GM21526 (cell line): Measurements from ENCODE around the gene APOBEC4.
"Not testable (repeated sequence)": the region's sequence is repeated elsewhere in the genome, so short reads cannot be mapped to it uniquely, and the experiment has no call there.

Source experiments
- ATAC-seq: cut with Tn5 transposase; IDR thresholded peaks from one replicate; pipeline ENCODE4 v1.9.1; 2021; ENCODE audit warnings: moderate library complexity; ENCODE audit not compliant: unreplicated experiment, low FRiP score

Gene APOBEC4

DNA sequence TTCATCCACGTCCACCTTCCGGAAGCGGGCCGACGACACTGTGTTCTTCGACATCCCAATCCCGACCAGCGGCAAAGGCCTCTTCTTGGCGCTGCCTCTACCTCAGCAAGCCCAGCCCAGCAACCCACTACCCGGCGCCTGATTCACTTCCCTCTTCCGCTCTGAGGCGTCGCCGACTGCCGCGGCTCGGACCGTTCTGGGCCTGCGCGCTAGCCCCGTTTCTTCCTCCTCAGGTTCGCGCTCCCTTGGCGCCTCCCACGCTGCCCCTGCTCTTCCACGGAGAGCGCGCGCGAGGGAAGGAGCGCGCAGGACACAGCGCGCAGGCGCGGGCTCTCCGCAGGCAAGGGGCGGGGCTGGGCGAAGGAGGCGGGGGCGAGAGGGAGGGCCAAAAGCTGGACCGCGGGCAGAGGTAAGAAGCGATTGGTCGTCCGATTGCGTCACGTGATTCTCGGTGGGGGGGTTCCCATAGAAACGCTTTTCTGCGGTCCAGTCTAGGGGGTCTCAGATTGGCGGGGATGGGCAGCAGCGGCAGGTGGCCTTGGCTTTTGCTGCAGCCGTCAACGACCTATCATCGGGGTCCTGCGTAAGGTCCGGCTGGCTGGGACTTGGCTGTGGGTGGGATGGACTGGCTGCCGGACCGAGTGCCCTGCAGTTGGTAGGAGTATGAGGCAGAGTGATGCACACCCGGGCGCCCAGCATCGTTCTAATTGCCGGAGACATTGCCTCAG, 17.3 kb downstream of the APOBEC4 start, which contains the start of gene ARPC5:
ARPC5 (minus strand) TSS at position 178 of the 728 bp plus-strand sequence; CDS start at position 54, 124 bp downstream.
- peak; percentile 87 for ATAC-seq

DNA sequence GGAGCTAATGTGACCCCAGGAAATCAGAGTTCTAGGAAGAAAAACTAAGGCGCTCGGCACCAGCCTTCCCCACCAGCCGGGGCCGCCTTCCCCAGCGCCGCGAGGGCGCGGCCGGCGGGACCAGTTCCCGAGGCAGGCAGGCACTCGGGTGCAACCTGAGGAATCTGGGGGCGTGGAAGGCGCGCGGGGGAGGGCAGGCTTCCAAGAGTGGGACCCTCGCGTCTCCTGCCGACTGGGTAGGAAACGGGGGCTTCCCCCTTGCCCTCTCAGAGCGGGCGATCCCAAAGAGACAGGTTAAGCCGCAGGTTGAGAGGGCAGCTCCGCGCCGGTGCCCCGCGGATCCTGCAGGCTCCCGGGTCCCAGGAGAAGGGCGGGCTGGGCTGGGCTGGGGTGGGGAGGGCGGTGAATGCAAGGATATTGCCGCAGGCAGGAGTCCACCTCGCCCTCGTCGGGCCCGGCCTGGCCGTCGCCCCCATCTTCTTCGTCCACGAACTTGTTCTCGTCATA, 18.0 kb downstream of the APOBEC4 start:
- ATAC-seq = no peak

DNA sequence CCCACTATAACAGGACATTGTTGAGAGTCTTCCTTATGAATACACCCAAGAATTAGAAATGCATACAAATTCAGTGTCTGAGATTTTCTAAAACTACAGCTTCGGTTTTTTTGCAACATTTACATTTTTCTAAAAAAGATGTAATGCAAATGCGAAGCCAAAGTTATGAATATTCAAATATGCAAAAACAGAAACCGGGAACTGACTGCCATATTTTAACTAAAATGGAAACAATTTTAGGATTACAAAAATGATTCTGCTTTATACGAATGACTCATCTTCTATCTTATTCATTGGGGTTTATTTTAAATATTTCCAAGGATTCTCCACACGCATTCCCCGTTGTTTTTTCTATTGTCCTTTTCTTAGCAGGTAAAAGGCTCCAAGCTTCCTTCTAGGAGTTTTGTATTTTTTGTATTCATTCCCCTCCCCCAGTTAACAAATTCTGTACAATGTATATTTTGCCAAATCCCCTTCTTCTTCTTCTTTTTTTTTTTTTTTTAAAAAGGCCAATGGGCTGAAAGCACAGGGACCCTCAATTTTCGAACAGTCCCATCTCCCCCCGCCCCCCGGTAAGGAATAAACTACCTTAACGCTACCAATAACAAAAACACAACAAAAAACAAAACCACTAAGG, 18.6 kb downstream of the APOBEC4 start:
- ATAC-seq = no peak

DNA sequence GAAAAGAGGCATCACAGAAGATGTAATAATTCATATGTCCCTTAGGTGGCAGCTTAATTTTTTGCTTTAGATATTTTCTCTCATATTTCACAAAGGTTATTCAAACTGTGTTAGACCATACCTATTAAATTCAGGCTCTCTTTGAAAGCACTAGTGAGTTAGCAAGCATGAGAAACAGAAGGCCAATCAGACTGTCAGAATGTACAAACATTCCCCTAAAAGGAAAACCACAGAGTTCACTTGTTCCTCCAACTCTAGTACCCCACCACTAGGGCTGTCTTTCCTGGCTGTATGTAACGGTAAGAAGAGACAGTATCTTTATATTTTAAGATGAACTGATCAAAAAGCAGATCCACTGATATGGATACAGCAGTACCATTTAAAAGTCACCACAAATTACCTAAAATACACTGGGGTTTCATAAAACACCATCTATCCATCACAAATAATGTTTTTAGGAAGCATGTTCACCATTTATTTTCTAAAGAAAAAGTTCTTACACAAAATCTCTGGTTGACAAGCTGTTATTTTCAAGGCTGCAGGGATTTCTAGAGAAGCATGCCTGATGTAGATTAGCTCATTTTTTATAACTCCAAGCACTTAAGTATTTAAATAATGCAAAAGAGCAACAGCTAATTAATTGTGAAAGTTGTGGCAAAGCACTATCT, 19.3 kb downstream of the APOBEC4 start:
- peak; percentile 42 for ATAC-seq

DNA sequence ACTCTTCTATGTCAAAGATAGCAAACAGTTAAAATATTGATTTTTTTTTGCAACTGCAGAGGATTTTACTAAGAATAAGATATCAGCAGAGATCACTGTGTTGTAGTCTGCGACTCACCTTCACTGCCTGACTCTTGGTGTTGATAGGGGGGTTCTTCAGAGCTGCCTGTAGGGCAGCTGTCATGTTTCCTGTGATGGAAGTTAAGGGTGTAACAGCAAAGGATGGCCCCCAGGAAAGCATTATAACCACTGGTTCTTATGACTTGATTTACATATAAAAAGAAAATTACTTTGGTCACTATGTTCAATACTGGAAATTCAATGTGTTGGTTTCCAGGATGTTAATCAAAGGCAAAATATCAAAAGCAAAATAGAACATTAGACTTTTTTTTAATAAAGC, 20.2 kb downstream of the APOBEC4 start:
- no peak for ATAC-seq

DNA sequence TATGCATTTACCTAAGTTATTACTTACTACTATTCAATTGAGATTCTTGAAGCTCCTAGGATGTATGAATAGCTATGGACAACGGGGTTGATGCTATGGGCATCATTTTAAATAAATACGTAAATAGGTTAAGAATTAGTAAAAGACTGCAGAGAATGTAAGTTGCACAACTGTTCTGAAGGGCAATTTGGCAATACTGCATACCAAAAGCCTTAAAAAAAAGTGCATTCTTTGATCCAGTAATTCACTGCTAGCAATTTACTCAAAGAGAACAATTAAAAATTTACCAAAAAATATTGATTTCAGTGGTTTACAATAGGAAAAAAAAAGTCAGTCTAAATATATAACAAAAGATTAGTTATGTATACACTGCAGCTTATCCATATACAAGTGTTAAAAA, 21.0 kb downstream of the APOBEC4 start:
- no peak for ATAC-seq

DNA sequence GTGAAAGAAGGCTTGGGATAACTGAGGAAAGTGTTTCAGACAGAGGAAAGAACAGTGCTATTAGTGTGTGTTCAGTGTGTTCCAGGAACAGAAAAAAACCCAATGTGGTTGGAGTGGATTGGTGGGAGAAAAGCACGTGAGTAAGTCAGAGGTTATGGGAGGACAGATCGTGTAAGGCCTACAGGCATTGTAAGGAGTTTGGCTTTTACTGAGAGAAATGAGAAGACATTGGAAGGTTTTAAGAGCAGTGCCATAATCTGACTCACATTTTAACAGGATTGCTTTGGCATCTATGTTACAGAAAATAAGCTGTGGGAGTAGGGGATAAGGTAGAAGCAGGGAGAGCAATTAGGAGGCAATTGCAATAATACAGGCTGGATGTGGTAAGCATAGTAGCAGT, 22.4 kb downstream of the APOBEC4 start:
- ATAC-seq = no peak

DNA sequence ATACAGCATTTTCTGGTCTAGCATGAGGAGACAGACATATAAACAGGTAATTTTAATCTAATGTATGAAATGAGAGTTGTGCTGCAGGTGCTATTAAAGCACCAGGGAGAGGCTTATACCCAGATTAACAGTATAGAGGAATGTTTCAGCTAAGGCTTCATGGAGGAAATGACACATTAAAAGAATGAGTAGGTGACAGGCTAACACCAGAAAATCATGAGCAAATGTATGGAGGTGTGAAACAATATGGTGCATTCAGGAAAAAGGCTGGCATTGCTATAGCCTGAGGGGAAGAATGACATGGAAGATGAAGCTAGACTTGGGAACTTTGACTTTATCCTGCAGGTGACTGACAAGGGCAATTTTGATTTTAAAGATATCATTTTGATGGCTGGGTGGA, 24.6 kb downstream of the APOBEC4 start:
- ATAC-seq = no peak

DNA sequence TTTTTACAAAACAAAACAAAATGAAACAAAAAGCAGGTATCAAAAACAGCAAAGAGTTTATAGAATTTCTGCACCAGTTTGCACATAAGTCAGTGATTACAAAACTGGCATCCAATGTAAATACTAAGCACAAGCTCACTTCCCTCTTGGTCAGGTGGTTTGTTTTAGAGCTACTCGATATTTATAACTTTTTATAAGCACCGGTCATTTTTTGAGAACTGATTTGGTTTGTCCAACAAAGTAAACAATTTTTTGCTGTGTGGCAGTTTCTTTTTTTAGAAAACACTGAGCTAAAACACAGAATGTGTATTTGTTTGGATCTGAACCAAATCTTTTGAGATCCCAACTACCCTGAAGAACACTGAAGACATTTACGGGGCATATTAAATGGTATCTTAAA, 26.9 kb downstream of the APOBEC4 start:
- ATAC-seq = not testable (repeated sequence)

DNA sequence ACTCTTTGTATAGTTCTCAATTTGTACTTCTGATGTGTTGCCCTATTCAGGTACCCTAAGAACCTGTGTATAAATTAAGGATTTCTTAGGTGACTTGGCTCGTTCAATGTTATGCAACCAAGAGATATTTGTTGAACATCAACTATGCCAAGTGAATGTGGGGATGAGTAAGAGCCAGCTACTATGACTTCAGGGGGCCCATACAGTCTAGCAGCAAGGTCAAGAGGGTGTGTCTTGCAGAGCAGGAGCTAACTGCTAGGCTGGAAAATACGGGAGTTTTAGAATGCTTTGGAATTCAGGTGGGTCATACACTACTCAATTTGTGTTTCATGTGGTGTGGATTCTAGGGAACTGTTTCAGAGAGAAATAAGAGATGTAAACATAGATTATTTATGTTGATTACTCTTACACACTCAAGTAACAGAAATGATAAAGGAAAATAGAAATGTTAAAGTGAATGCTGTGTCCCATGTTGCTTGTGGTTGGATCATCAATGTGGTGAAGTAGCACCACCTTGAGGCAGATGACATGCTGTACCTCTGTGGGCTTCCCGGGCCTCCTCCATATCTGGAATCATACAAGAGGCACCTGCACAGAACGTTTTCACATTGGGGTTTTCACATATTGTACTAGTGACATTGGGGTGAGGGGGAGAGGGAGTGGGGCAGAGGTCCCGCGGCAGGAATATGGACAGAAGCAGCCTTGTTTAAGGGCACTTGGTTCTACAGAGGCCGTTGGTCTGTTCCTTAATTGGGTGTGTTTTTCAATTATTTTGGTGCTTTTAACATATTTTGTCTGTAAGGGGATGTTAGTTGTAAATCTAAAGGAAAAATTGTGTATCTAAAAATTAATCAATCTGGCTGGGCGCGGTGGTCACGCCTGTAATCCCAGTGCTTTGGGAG, 30.0 kb downstream of the APOBEC4 start:
- ATAC-seq = peak; percentile 63

DNA sequence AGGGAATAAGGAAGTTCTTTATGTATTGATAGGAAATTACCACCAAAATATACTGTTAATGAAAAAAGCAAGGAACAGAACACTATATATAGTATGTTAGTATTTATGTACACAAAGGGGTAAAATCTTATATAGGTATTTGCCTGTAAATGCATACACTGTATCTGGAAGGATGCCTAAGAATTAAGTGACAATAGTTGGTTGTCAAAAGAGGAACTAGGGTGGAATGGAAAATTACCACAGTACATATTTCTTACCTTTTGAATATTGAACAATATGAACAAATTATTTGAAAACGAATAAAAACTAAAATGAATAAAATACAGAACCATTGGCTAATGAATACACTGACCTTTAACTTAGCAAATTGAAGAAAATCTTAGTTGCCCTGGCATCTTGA, 31.1 kb downstream of the APOBEC4 start:
- no peak for ATAC-seq

DNA sequence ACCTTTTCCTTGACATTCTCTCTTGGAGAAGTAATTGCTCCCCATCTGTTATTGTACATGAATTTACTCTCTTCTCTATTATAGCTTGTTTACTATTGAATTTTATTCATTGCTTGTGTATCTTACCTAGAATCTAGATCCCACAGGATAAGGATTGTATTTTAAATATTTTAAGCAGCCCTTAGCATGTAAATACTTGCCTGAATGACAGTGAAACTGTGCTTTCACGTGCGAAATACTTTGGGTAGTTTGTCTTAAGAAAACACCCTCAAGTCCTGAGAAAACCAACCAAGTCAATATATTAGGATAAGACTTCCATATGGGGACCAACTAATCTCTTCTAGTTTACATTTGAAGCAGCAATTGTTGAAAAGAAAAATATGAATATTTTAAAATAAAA, 32.8 kb downstream of the APOBEC4 start:
- ATAC-seq = no peak

DNA sequence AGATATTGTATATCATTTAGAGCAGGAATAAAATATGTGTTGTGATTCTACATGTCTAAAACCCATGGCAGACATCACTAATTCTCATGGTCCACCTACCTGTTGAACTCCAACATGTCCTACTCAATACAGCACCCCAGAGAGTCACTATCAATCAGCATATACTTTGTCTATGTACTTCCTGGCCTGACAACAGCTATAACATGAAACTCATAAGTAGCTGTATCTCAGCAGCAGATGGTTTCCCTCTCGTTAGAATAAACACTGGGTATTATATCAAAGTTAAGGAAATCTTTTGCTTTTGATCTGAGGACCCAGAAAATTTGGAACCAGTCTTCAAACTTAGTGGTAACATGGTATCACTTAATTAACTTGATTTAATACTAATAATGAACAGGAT, 33.3 kb downstream of the APOBEC4 start:
- ATAC-seq = no peak

DNA sequence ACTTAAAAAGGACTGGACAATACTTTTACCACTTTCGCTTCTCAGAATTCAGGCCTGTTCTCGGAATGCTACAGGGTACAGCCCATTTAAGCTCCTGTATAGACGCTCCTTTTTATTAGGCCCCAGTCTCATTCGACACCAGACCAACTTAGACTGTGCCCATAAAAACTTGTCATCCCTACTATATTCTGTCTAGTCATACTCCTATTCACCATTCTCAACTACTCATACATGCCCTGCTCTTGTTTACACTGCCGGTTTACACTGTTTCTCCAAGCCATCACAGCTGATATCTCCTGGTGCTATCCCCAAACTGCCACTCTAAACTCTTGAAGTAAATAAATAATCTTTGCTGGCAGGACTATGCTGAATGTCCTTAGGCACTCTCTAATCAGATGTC, 34.9 kb downstream of the APOBEC4 start:
- ATAC-seq = not testable (repeated sequence)

DNA sequence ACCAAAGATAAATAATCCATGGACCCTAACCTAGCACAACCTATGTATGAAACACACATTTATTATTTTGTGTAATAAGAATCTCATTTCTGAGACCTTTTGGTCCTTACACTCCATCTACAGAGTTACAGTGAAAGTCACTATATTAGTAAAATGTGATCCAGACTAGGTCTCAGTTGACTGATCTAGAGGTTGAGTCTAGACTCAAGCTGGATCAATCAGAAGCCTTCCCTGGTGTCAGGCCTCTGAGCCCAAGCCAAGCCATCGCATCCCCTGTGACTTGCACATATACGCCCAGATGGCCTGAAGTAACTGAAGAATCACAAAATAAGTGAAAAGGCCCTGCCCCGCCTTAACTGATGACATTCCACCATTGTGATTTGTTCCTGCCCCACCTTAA, 40.1 kb downstream of the APOBEC4 start:
- not testable (repeated sequence) for ATAC-seq

DNA sequence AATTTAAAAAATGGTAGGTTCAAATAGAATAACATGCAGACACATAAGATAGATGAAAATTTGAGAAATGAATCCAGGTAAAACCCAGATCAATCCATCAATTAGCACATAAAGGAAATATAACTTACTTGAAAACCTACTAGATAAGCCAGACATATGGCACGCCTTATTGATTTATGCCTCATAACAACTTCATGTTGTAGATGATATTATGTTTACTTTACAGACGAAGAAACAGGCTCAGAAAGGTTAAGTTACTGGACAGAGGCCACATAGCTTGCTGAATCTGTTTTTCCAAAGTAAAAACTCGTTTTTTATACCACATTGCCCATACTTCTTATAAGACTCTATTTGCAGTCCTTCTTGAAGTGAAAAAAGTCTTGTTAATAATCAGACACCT, 40.7 kb downstream of the APOBEC4 start:
- no peak for ATAC-seq

DNA sequence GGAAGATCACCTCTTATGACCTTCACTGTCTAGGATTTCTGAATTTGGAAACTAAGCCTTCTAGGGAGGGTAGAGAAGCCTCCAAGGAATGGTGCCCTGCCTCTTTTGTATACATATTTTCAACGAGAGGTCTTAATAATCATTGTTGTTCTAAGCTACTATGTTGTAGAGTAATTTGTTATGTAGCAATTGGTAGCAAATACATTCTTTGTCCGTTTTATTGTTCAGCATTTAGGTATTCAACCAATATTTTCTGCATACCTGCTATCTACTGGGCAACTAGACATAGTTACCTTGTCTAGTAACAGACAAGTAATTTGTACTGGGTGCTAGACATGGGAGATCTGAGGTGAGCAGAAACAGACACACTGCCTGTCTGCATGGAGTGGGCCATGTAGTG, 42.1 kb downstream of the APOBEC4 start:
- ATAC-seq = no peak

DNA sequence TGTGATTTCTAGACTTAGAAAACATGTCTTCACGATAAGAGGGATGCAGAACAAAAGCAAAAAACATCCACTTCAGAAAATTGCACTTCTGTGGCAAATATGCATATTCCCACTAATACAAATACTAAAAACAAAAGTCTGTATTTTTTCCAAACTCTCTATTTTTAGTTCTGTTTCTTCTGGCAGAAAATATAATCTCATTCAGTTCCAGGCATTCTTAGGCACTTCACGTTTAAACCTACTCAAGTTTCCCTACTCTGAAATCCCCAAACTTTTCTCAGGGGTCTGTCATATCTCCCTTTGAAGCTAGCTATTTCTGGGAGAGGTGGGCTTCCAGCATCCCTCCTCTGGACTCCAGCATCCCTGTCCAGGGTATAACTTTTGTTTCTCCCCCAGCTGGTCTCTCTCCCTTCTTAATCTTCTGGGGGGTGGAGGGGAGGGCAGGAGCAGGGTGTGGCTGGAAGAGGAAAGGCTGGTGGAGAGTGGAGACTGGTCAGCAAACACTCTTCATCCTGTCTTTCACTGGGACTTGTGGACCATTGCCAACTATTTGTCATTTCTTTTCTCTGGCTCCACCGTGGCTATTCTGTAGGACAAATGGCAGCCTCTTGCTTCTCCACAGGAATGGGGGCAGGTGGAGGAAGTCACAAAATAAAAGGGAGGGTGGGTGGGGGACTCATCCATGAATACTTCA, 43.2 kb downstream of the APOBEC4 start:
- ATAC-seq = no peak

DNA sequence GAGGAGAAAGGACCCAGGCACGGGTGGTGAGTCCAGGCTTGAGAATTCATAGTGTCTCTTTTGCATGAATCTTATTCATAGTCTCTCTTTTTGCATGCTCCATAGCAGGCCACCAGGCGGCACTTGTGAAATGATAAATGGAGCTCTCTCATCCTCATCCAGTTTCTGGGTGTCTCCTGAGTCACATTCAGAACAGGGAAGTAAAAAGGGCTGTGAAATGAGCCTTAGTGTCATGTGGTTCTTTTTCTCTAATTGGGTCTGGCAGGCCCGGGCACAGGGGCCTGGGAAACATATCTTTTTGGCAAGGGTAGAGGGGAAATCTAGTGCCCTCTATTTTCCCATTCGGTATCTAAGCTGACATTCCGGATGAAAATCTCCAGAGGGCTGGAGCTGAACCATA, 43.8 kb downstream of the APOBEC4 start:
- peak; percentile 49 for ATAC-seq
